HG02763 (cell line): ENCODE results near the gene NAPB.
"Not testable (repeated sequence)": the region's sequence is repeated elsewhere in the genome, so short reads cannot be mapped to it uniquely, and the experiment has no call there.

Experiments used
- ATAC-seq: cut with Tn5 transposase; IDR thresholded peaks from one replicate; pipeline ENCODE4 v1.9.1; 2021; ENCODE audit warnings: mild to moderate bottlenecking, moderate library complexity; ENCODE audit not compliant: unreplicated experiment

NAPB gene

DNA sequence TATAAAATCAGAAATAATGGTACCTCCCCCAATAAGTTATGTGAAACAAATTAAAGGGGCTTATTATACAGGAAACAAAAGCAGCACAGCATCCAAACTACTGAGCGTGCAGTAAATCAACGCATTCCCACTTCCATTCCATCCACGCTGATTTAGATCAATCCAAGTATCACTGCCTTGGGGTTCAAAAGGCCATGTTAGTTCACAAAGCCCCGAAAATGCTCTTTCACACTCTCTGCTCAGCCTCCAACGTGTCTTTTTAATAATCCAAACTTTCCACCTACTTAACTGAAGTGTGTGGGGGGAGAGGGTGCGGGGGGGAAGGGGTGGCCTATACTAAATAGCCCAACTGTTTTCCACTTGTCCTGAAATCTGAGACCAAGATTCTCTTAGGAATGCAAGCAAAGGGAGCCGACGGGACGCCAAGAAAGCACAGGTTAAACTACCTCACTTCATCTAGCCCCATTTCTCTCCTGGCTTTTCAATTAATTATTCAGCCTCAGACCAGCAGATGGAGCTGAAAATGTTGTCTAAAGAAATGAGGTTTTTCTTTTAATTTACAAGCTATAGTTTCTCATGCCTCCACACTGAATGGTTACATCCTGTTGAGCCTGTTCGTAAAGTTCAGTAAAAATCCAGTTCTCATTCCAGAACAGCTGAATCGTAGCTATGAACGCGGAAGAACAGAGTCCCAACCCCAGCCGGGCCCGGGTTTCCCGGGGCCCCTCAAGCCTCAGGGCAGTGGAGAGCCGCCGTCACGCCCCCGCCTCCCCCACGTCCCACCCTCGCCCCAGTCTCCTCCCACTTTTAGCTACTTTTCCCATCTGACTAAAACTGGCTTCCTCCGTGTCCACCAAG is 71.7 kb downstream of the NAPB start:
- ATAC-seq = peak; percentile 35

GRCh38 chr20:23348510-23348909 is 72.8 kb downstream of the NAPB start:
- not testable (repeated sequence) for ATAC-seq

DNA sequence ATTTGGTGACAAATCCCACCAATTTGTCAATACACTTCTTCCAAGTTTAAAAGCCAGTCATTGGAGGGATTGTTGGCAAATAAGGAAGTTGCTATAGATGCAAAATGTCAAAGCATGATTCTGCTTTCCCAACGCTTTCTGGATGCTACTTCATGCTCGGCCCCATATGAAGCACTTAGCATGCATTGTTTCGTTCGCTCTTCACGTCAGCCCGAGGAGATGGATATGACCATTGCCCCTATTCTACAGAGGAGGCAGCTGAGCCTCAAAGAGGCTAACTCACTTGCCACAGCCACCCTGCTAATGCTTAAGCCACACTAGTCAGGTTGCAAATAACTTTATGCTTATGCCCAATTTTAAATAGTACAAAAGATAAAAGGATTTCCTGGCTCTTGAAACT is 73.5 kb downstream of the NAPB start:
- no peak for ATAC-seq

DNA sequence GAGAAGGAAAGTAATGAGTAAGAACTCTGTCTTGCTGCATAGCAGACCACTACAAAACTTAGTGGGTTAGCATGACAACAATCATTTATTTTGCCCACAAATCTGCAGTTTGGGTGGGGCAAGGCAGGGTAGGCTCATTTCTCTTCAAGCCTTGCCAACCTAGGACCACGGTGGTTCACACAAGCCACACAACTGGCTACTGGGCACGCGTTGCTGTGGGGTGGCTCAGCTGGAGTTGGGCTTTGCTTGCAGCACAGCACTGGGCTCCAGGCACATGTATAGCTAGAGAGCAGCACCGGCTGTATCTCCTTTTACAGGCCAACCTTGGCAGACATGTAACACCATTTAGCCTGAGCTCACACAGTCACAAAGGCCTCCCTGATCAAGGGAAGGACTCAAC is 75.3 kb downstream of the NAPB start:
- no peak for ATAC-seq

- no peak for ATAC-seq
Observed at GRCh38 chr20:23344336-23344735, 77.0 kb downstream of the NAPB start.

- no peak for ATAC-seq
Observed at GRCh38 chr20:23343590-23343989, 77.7 kb downstream of the NAPB start.

DNA sequence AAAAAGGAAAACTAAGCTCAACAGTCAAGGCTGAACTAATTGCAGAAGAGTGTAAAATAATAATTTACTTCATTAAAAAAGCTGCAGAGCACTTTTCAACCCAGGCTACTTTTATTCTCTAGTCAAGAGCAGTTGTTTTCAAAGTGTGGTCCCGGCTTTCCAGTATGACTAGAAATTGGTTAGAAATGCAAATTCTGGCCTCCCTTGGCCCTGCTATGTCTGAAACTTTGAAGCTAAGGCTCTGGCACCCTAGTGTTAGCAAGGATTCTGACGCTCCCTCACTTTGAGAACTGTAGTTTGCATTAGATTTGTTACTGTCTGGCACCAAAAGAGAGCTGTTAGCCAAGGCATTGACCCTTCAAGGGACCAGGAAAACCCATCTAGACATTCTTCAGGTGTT is 80.2 kb downstream of the NAPB start:
- ATAC-seq = peak; percentile 63

GRCh38 chr20:23340524-23340923 is 80.8 kb downstream of the NAPB start:
- no peak for ATAC-seq

DNA sequence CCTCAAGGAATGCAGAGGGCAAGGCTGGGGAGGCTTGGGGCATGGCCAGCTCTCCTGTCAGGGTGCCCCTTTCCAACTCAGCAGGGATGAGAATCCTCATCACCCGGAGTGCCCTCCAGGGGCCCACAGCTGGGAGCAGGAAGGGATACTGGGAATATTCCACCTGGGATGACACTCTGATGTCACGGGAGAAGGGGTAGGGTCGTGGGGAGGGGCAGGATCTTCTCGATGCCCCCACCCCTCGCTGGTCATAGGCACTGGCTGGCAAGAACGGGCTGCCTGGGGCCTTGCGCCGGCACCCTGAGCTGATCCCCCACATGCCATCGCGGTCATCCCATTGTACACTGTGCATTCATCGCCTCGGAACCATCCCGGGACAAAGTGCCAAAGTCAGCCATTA is 81.3 kb downstream of the NAPB start:
- no peak for ATAC-seq

DNA sequence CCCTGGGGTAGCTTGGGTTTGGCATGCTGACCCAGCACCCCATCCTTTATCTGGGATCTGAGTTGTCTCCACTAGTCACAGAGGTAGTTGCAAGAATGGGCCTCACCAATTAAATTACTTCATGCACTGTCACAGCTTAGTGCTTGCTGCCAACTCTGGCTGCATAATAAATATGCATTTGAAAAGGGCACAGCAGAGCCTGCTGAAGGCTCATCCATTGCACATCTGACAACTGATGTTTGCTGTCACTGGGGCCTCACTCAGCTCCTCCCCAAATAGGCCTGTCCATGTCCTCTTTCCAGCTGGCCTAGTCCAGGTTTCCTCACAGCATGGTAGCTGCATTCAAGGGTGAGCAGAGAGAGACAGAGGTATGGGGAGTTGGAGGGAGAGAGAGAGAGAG is 84.0 kb downstream of the NAPB start:
- ATAC-seq = no peak

DNA sequence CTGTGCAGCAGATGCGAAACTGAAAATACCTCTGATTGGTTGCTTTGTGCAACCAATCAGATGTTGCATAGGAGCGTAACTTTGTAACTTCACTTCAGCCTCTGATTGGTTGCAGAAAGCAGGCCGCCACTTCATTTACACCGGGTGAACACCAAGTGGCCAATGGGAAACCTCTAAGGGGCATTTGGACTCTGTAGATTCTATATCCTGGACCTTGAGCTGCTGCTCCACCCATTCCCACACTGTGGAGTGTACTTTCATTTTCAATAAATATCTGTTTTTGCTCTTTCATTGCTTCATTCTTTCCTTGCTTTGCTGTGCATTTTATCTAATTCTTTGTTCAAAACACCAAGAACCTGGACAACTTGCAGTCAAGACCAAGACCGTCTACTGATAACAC is 84.8 kb downstream of the NAPB start:
- ATAC-seq = no peak

GRCh38 chr20:23335521-23335920 is 85.8 kb downstream of the NAPB start:
- ATAC-seq = no peak

GRCh38 chr20:23334111-23334510 is 87.2 kb downstream of the NAPB start:
- no peak for ATAC-seq

- no peak for ATAC-seq
Observed at GRCh38 chr20:23332467-23332866, 88.8 kb downstream of the NAPB start.

DNA sequence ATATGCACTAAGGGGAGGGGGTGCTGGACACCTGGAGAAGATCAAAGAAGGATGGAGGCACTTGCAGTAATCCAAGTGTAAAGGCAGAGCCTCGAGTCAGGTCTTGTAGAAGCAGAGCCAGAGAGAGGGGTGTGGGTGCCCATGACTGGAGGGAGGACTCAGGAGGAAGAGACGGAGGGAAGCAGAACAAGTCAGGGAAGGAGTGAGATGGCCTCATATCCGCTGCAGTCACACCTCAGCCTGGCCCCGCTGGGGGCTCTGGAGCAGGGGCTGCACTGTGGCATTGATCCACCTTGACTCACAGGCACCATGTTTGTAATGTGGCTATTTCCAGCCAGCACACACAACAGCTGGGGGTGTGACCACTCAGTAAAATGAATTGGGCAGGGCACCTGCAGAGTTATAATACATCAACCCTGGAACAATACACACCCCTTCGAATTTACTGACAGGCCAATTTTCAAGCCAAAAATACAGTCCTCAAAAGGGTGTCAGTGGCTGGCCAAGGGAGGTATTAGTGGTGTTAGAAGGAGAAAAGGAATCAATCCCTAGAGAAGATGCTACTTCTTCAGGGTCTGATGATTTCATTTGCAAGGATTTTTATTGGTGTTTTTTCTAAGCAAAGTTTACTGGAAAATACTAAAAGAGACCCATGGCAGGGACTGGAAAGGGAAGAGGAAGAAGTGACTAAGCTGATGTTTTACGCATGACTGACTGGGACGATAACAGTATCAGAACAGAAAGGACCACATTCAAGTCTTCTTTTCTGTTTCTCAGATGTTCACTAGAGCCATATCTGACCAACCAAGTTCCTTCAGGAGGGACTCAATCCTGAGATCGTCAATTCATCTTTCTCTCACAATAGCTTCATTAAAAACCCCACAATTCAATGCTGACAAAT is 89.6 kb downstream of the NAPB start:
- no peak for ATAC-seq

DNA sequence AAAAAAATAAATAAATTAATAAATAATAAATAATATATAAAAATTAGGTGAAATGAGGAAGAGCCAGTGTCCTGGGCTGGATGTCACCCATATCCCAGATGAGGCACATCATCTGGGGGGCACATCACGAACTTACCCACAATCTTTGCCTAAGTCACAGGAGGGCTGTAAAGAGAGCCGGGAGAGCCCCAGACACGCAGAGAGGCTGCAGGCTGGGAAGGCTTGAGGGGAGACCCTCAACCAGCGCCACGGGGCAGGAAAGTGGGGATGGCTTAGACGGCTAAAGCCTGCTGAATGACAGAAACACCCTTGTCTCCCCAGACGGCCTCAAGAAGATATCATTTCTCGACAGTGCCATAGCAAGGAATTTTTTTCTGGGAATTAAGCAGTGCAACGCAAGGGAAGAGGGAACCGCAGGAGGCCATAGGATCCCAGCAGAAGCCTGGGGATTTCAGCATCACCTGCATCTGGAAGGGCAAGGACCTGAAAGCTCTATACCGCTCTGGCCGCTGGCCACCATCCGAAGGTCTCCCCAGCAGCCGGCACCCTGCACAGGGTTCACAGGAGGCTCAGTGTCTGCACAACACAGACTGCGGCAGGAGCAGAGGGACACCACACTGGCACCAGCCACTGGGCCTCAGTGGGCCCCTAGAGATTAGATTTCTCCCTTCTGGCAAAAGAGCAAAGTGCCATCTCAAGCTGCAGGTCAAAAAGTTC is 93.5 kb downstream of the NAPB start:
- ATAC-seq = no peak

- ATAC-seq = no peak
Observed at GRCh38 chr20:23326774-23327173, 94.5 kb downstream of the NAPB start.

- ATAC-seq = no peak
Observed at GRCh38 chr20:23325107-23325506, 96.2 kb downstream of the NAPB start.
